Spleen (tissue), 7 donors: ENCODE results near the gene CCDC63.

Experiments
- CTCF ChIP-seq, 11 experiments: fragments of 200-600 bp in 7 of 11; fragments of 450-650 bp in 4 of 11; sonication (generic) in 4 of 11; IDR thresholded peaks in 8 of 11; conservative IDR thresholded peaks in 3 of 11; 1 replicate in 7 of 11; 2 replicates in 4 of 11; pipeline versions ENCODE4 v1.4.0 to v1.8.0; 2016 to 2021; ENCODE audit warnings: antibody characterized with exemption in 11 of 11, inconsistent platforms in 4 of 11, mild to moderate bottlenecking in 1 of 11
- POLR2A ChIP-seq, 3 donors: fragments of 450-650 bp; IDR thresholded peaks; one replicate each; pipeline ENCODE4 v1.5.1; 2017; ENCODE audit warnings: antibody characterized with exemption in 3 of 3, mild to moderate bottlenecking in 1 of 3
- donor health status: DM: no; HTN: no; CAD: no; lungs with moderate emphysema.
- donor health status: DM: no; HTN: no; CAD: no.
- donor health status: DM: no; HTN: no; CAD: no.

GRCh38 chr12:110912263-110912662, 65.5 kb downstream of the CCDC63 start:
- TF ChIP-seq CTCF (IDR thresholded peaks at IDR 0.05 in 8 of 11, conservative IDR thresholded peaks at IDR 0.05 in 3 of 11) (no peak), POLR2A (IDR thresholded peaks at IDR 0.05) (no peak)
